BJ (cell line): Measurements from ENCODE around the gene NLRP1. TPM values are rescaled to one million over a fixed set of nuclear protein-coding genes. Genes with fewer than 3 reads are reported as not detected.
"Not testable (repeated sequence)": the region's sequence is repeated elsewhere in the genome, so short reads cannot be mapped to it uniquely, and the experiment has no call there.

Experiments used
- CTCF ChIA-PET: fragments of 350-600 bp; formaldehyde crosslinking; extraction: SDS; loops from one replicate; lab custom pipeline; 2021; ENCODE audit warnings: antibody characterized with exemption, inconsistent platforms; lab: Yijun Ruan, JAX
- POLR2A ChIA-PET: fragments of 300-600 bp; sonication (Branson Sonifier 250); formaldehyde crosslinking; extraction: SDS; loops from one replicate; lab custom pipeline; 2021; ENCODE audit warnings: antibody characterized with exemption; lab: Charles Lee
- DNase-seq: peaks from one replicate; pipeline ENCODE4 v3.0.0-alpha.2; 2011; ENCODE audit warnings: low read depth
- H3K27me3 ChIP-seq: 2 replicates; pipeline ENCODE4 v1.6.0; 2011; ENCODE audit warnings: low read length; ENCODE audit not compliant: control insufficient read depth, insufficient read depth
- H3K36me3 ChIP-seq: 2 replicates; pipeline ENCODE4 v1.5.1; 2011; ENCODE audit warnings: low read length; ENCODE audit not compliant: control insufficient read depth, insufficient read depth
- H3K4me3 ChIP-seq: 2 replicates; pipeline ENCODE4 v1.5.1; 2011; ENCODE audit warnings: low read depth, mild to moderate bottlenecking, control low read depth, low read length
- CTCF ChIP-seq: IDR thresholded peaks from 2 replicates; pipeline ENCODE4 v1.5.1; 2011; ENCODE audit warnings: low read depth, mild to moderate bottlenecking, control low read depth, inconsistent platforms, low read length, moderate library complexity; ENCODE audit not compliant: insufficient read depth
- polyA plus RNA-seq: library from polyadenylated mRNA; depleted of rRNA; stranded (reverse); fragments of >200 nt; gene quantifications from 2 replicates; pipeline ENCODE4 v1.2.3, GENCODE V29; 2011

Gene NLRP1
- polyA plus RNA-seq, 1 experiment: 29.3 TPM

GRCh38 chr17:5580367-5580766 lies 3.9 kb downstream of the NLRP1 start:
- H3K36me3 ChIP-seq: peaks cover 3% of the 10 kb centered on the region
- no peak for TF ChIP-seq CTCF
- ChIA-PET POLR2A (no interaction called here), CTCF (no interaction called here)
- H3K27me3 ChIP-seq: no peaks in the 10 kb centered on the region
- no peak for DNase-seq
- no peak overlapping the region for H3K4me3 ChIP-seq

GRCh38 chr17:5578768-5579167 lies 5.5 kb downstream of the NLRP1 start:
- DNase-seq, POLR2A ChIA-PET, H3K27me3 ChIP-seq, H3K36me3 ChIP-seq, H3K4me3 ChIP-seq, CTCF ChIA-PET: not testable (repeated sequence)

- H3K27me3 ChIP-seq, CTCF ChIA-PET, POLR2A ChIA-PET, H3K36me3 ChIP-seq, DNase-seq, H3K4me3 ChIP-seq: not testable (repeated sequence)
Measured at GRCh38 chr17:5573017-5573416, 11.3 kb downstream of the NLRP1 start.

GRCh38 chr17:5571281-5571680 lies 13.0 kb downstream of the NLRP1 start:
- H3K27me3 ChIP-seq: no peaks in the 10 kb centered on the region
- ChIA-PET POLR2A (no interaction called here), CTCF (no interaction called here)
- H3K36me3 ChIP-seq: peaks cover 1% of the 10 kb centered on the region; the same call in 1 of the 2 replicates
- H3K4me3 ChIP-seq: no peak overlapping the region
- no peak for TF ChIP-seq CTCF
- no peak for DNase-seq

- no peak for DNase-seq
Measured at GRCh38 chr17:5565808-5566207, 18.5 kb downstream of the NLRP1 start.

GRCh38 chr17:5563456-5563855 lies 20.9 kb downstream of the NLRP1 start:
- ChIA-PET POLR2A (no interaction called here), CTCF (no interaction called here)
- Histone ChIP-seq H3K36me3 (peaks cover 5% of the 10 kb centered on the region), H3K4me3 (no peak overlapping the region), H3K27me3 (no peaks in the 10 kb centered on the region)
- no peak for DNase-seq
- TF ChIP-seq CTCF: no peak

More at GRCh38 chr17:5565808-5566207, 18.5 kb downstream of the NLRP1 start:
- H3K27me3 ChIP-seq: no peaks in the 10 kb centered on the region
- no peak for TF ChIP-seq CTCF
- POLR2A ChIA-PET: no interaction called here
- H3K4me3 ChIP-seq: no peak overlapping the region
- H3K36me3 ChIP-seq: peaks cover 4% of the 10 kb centered on the region
- CTCF ChIA-PET: interaction anchor here (0.6 kb wide), 1 partner anchor 22 kb away, joined by 3 read pairs; no protein-coding TSS in a partner anchor
